GM21576 (cell line): ENCODE measurements around the gene IMMP2L.
"Not testable (repeated sequence)": the region's sequence is repeated elsewhere in the genome, so short reads cannot be mapped to it uniquely, and the experiment has no call there.

Experiments
- ATAC-seq: cut with Tn5 transposase; IDR thresholded peaks from one replicate; pipeline ENCODE4 v1.9.1; 2021; ENCODE audit warnings: mild to moderate bottlenecking, moderate library complexity; ENCODE audit not compliant: unreplicated experiment

Gene IMMP2L

GRCh38 chr7:111510584-111511378 is 51.5 kb downstream of the IMMP2L start:
- no peak for ATAC-seq

DNA sequence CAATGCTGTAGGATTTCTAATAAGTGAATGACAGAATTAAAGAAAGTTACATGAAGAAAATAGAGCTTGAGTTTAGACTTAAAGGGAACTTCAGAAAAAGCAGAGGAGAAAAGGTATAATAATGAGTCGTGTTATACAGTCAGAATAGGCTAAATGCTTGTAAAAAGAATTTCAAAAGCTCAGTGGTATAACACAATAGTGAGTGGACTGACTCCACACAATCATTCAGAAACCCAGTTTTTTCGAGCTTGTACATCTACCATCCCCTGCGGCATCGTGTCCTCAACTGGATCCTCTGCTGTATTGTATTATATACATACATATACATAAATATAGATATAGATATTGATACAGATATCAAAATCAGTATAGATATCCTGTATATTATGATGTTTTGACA is 52.2 kb downstream of the IMMP2L start:
- no peak for ATAC-seq

DNA sequence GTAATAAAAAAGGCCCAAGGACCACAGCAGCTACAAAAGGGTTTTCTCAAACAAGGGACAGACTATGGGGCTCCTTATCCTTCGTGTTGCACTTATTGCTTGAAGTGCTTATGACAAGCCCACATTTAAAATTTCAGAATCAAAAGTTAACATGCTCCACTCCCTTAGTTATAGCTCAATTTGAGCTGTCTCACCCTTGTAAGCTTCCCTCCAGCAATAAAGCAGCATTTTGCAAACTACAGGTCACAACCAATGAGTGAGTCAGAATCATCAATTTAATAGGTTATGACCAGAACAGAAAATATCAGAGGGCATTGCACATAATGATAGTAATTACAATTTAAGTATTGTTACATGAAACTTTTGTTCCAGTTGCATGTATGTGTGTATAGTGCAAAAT is 53.0 kb downstream of the IMMP2L start:
- ATAC-seq, result no peak

GRCh38 chr7:111508387-111508786 is 53.9 kb downstream of the IMMP2L start:
- peak; percentile 70 for ATAC-seq

- ATAC-seq, result not testable (repeated sequence)
Measured at GRCh38 chr7:111505422-111505821, 56.9 kb downstream of the IMMP2L start.

DNA sequence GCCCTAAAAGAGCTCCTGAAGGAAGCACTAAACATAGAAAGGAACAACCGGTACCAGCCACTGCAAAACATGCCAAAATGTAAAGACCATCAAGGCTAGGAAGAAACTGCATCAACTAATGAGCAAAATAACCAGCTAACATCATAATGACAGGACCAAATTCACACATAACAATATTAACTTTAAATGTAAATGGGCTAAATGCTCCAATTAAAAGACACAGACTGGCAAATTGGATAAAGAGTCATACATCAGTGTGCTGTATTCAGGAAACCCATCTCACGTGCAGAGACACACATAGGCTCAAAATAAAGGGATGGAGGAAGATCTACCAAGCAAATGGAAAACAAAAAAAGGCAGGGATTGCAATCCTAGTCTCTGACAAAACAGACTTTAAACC is 60.5 kb downstream of the IMMP2L start:
- not testable (repeated sequence) for ATAC-seq

- ATAC-seq, result no peak
Measured at GRCh38 chr7:111499027-111499426, 63.3 kb downstream of the IMMP2L start.

DNA sequence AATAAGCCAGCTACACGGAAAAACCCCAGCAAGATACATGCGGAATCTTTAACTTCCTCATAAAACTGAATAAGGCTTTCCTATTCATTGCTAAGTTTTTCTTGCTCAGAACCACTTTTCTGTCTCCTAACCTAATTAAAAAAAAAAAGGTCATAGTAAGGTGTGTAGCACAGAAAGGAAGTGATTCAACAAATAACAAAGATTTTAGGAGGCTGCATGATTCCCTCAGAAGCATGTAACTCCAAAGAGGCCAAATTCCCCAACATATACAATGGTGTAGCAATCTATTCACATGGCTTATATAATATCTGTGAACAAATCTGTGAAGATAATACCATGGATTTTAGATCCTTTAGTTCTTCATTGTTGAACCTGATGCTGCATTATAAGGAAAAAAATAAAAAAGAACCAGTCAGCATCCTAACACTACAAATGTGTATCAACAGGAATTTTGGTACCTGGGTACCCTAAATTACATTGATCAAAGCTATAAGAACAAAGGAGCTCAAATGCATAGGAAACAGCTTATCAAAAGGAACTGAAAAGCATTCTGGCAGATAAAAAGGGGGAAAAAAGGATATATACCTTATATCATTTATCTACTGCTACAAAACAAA is 63.8 kb downstream of the IMMP2L start:
- no peak for ATAC-seq

- ATAC-seq, result no peak
Measured at GRCh38 chr7:111495173-111495810, 67.0 kb downstream of the IMMP2L start.

DNA sequence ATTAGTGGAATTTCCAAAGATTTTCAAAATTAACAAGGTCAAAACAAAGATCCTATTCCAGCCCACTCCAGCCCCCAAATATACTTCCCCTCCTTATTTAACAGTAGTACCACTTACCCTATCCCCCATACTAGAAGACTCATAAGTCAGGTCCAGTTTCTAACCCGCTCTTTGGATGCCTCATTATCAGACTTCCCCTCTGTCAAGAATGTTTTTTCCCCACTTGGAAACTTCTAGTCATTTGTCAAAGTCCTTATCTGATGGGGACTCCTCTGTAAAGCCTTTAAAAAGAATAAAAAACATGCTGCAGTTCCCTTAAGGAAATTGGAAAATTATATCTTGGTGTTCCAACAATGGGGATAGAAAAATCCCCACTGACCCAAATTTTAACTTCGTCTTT is 70.1 kb downstream of the IMMP2L start:
- no peak for ATAC-seq

- ATAC-seq, result peak; percentile 83
Measured at GRCh38 chr7:111486472-111487142, 75.7 kb downstream of the IMMP2L start.

GRCh38 chr7:111485701-111486380 is 76.5 kb downstream of the IMMP2L start:
- no peak for ATAC-seq

- no peak for ATAC-seq
Measured at GRCh38 chr7:111483078-111483477, 79.2 kb downstream of the IMMP2L start.

- ATAC-seq, result no peak
Measured at GRCh38 chr7:111477462-111478225, 84.6 kb downstream of the IMMP2L start.

GRCh38 chr7:111476586-111477293 is 85.6 kb downstream of the IMMP2L start:
- ATAC-seq, result no peak

GRCh38 chr7:111475959-111476358 is 86.3 kb downstream of the IMMP2L start:
- no peak for ATAC-seq

DNA sequence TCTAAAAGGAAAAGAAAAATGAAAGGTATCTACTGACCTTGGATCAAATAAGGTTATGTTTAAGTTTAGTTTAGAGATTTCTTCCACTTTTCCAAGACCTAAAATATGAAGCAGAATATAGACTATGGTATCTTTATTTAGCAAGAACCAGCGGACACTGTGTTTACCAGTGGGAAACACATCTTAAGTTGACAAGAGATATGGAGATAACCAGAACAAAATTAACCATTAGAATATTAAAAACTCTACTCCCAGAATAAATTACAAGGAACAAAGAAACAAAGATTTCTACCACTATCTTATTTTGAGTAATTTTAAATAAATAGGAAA is 86.9 kb downstream of the IMMP2L start:
- no peak for ATAC-seq

- ATAC-seq, result no peak
Measured at GRCh38 chr7:111474723-111475418, 87.4 kb downstream of the IMMP2L start.
